AG08396 (cell line): Measurements from ENCODE around the gene TBC1D22A.

Experiments
- DNase-seq: peaks from one replicate; pipeline ENCODE4 v3.0.0; 2012; ENCODE audit warnings: low spot score, mixed read lengths

The TBC1D22A gene

DNA sequence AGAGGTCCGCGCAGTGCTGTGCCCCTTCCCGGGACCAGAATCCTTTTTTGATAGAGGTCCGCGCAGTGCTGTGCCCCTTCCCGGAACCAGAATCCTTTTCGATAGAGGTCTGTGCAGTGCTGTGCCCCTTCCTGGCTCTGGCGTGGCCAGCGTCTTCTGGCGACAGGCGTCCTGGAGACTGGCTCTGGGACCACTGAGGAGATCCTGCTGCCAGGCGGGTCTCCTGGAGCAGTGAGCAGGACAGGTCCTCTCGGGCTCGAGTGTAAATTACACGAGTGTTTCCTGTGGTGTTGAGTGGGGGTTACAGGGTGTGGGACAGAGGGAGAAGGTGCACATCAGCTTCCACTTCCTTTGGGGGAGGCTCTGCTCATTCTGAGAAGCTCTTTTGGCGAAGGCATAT lies 98.1 kb downstream of the TBC1D22A start:
- DNase-seq: no peak

DNA sequence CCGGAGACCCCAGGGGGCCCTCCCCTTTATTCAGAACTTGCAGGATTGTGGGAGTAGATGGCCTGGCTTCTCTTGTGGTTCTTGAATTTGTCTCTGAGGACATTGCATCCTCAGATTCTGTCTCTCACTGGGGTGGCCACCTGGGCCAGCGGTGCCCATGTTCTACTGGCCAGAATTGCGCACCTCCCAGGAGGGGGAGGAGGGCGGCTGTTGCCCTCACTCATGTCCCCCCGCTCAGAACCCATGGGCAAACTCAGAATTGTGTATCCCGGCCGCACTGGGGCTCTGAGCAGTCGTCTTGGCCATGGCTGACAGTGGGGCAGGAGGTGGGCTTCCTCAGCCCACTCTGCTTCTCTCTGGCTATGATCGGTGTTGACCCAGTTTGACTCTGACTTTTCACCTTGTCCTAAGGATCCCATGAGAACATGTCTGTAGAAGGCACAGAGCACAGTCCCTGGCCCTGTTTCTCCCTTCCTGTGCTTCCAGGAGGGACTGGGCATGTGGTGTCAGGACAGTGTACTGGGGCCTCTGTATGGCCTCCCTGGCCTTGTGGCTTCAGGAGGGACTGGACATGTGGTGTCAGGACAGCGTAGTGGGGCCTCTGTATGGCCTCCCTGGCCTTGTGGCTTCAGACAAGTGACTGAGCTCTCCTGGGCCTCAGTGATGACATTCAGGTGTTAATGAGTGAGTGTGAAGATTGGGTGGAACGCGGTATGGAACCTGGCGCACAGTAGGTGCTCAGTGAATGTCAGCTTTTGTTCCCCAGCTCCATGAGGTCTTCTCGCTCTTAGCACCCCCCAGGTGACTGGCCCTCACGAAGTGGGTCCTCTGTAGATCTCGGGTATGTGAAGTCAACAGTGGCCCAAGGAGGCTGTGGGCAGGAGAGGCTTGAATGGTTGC lies 99.3 kb downstream of the TBC1D22A start:
- DNase-seq: no peak

DNA sequence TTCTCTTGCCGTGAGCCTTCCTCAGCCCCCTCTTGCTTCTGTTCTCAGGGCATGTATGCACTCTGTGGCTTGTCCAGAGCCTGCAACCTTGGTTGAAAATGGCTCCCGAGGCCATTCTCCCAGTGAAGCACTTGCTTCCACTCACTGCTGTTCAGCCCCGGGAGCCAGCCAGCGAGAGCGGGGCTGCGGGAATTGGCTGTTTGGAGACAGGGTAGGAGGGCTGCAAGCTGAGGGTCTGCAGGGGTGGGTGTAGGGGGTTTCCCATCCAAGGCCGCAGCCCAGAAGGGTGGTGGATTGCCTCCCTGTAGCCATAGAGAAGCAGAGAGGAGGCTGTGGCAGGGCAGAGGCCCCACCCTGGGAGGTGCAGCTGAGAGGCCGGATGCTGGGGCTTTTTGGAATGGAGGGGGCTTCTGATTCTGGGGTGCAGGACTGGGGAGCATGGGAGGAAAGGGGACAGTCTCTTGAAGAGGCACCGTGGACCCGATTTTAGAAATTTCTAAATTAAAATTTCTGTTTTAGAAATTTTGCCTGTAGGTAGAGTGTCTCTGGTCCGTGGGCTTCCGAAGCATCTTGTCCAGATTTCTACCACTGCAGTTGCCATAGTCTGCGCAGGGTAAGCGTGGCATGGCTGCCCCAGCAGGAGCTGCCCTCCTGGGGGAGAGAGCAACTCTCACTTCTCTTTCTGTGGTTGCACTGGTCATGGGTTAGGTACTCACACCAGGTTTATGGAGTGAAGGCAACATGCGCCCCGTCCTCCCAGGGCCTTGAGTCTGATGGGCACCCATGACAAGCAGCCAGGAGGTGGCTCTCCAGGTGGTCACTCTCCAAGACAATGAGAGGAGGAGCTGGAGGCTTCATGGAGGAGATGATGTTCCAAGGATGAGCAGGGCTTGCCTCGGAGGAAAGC lies 100.2 kb downstream of the TBC1D22A start:
- no peak for DNase-seq

DNA sequence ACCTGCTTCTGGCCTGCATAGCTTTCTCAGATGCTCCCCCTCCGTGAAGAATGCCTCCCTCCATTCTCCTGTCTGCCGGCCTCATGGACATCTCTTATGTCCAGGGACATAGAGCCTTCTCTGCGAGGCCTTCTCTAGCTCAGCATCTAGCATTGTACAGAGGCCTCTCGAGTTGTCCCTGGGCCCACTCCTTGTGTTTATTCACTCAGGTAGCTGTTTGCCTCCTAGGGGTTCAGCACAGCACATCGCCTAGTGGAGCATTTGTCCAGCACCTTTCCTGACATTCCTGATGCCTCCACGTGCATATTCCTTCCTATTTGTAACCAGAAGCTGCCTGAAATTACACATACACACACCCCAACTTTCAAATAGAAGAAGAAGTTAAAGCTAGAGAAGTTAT lies 101.3 kb downstream of the TBC1D22A start:
- no peak for DNase-seq

DNA sequence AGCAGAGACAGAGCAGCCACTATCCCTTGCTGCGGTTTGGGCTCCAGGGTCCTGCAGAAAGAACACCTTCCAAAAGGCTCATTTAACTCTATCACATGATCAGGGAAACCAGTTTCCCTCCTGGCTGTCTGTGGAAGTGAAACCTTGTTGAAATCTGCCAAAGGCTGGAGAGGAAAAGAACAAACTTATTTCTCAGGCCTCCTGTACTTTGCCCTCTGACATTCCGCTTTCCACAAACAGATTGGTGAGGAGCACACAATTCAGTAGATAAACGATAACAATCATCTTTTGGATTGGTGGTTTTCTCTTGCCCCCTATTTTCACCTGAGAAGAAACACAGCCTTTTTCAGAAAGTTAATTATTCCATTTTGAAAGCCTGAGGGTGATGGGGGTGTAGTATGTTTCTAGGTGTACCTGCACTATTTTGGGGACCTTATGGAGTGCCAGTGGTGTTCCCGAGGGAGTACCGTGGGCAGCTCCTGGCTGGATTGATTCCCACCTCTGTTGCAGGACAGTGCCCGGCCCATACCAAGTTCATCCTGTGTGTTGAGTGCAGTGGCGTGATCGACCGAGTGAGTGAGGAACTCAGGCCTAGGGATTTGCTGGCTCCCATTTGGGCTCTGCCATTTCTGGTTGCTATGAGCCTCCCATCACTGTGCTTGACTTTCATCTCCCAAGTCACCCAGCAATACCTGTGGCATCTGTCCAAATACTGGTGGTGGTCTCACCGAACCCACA lies 102.0 kb downstream of the TBC1D22A start:
- no peak for DNase-seq

DNA sequence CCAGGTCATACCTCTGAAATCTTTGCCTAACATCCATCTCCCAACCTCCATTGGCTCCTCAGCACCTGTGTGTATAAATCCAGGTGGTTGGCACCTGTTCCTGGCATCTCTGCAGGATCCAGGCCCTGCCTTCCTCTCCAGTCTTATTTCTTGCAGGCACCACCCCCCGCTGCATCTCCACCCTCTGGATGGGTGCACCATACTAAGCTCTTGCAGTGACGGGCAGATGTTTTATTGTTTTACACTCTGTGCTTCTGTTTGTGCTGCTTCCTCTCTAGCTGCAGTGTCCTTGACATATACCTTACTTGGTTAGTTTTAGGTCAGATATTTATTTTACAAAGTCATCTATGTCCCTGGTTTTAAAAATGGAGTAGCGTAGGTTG lies 102.6 kb downstream of the TBC1D22A start:
- no peak for DNase-seq

DNA sequence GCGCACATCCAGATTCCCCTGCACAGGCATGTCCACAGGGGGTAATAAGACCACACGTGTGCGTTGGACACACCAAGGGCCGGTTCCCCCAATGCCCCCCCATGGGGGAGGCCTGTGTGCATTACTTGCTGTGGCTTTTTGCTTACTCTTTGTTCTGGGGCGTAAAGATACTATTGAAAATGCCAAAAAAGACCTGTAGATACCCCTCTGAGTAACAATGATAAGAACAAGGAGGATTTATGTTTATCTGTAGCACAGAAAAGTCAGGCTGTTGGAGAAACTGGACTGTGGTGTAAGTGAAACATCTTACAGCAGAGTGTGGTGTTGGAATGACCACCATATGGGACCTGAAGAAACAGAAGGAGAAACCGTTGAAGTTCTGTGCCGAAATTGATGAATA lies 103.2 kb downstream of the TBC1D22A start:
- DNase-seq: no peak

DNA sequence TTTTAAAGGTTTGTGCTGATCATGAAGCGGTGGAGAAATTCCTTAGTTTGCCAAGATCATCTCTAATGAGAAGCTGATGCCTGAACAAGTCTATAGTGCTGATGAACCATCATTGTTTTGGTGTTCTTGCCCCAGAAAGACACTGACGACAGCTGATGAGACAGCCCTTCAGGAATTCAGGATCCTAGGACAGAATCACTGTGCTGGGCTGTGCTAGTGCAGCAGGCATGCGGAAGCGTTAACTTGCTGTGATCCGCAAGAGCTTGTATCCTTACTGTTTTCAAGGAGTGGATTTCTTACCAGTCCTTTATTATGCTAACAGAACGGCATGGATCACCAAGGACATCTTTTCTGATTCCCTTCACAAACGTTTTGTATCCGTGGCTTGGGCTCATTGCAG lies 104.1 kb downstream of the TBC1D22A start:
- DNase-seq: peak; percentile 72

DNA sequence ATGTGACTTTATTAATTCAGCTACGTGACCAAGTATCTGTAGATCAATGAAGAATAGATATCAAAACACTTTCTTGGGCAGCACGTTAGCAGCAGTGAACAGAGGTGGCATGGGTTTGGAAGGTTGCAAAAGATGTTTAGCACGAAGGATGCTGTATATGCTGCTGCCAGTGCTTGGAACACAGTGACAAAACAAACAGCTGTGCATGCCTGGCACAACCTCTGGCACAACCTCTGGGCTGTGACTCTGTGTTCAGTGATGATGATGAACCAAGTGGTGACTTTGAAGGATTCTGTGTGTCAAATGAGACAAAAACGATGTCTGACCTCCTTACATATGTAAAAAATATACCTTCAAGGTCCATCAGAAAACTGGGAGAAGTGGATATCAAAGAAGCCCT lies 104.7 kb downstream of the TBC1D22A start:
- no peak for DNase-seq

DNA sequence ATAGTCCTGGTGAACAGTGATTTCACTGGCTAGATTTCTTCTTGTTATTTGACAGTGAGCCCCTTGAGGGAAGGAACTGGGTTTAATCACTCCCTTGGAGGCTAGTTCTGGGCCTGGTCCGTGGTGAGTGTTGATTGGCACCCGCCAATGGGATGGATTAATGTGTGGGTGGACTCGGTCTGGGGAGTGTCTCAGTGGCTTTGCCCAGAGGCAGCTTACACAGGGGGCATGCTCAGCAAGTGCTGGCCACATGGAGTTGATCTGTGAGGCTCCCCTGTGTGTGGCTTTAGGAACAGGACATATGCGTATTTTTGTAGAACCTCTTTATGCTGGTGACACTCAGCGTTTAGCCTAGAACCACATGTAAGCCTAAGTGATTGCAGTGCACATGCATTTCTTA lies 106.9 kb downstream of the TBC1D22A start:
- DNase-seq: no peak

DNA sequence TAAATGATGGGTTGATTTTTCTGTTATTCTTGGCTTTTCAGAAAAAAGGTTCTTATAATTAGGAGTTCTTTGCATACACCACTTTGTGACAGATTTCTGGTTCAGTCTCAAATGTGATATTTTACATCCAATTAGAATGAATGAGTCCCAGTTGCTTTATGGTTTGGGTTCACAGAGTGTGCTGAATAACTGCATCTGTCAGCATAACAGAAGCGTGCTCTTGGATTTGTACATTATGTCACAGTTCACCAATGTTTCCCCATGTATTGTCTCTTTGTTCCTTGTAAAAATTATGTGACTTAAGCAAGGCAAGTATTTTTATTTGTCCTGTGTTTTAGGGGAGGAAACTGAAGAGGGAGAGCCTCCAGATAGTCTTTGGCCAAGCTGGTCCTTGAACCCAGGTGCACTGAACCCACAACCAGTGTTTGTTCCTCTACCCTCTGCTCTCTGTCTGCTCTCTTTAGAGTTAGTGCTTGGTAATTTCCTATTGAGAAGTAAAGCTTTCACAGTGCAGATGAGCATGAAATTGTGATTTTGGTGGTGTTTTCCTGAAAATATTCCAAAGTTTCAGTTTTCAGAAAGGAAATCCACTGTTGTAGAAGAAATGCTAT lies 107.5 kb downstream of the TBC1D22A start:
- DNase-seq: no peak

DNA sequence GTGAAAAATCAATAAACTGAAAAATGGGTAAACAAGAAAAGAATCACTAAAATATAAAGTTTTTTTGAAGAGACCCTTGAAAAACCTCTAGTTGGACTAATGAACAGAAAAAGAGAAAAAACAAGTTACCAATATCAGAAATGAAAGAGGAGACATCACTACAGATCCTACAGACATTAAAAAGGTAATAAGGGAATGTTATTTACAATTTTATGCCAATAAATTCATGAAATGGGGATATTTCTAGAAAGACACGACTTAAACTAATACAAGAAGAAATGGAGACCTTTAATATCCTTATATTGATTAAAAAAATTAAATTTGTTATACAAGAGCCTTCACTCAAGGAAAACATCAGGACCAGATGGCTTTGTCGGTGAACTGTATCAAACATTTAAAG lies 109.4 kb downstream of the TBC1D22A start:
- no peak for DNase-seq

DNA sequence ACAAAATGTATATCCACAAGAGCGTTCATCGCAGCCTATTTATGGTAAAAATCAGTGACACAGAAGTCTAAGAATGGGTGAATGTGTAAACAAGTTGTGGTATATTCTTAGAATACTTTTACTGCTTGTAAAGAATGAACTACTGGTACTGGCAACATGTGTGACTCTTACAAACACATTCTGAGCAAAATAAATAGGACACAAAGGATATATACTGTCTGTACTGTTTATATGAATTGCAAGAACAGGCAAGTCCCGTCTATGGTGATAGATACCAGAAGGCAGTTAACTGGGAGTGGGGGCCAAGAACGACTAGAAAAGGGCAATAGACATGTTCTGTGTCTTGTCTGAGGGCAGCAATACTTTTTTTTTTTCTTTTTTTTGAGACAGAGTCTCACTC lies 112.6 kb downstream of the TBC1D22A start:
- DNase-seq: no peak

DNA sequence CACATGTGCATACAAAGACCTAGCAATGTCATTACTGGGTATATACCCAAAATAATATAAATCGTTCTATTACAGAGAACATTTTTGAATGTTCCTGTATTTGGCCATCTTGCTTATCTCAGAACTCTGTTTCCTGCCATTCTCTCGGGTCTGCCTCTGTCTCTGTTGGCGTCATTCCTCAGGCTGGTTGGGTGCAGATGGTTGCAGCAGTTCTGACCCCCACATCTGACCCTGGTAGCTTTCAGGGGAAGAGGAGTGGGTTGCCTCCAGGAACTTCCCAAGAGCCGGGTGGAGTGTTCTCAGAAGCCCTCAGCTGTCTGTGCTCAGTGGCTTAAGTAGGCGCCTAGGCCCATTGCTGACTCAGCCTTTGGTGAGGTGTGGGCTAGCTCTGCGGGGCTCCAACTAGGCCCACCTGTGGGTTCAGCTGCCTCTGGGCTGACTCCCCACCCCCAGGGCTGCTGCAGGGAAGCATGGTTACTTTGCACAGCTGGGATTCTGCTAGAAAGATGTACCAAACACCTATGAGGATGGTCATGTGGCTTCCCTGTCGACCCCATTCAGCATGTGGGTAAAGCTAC lies 114.0 kb downstream of the TBC1D22A start:
- DNase-seq: no peak

DNA sequence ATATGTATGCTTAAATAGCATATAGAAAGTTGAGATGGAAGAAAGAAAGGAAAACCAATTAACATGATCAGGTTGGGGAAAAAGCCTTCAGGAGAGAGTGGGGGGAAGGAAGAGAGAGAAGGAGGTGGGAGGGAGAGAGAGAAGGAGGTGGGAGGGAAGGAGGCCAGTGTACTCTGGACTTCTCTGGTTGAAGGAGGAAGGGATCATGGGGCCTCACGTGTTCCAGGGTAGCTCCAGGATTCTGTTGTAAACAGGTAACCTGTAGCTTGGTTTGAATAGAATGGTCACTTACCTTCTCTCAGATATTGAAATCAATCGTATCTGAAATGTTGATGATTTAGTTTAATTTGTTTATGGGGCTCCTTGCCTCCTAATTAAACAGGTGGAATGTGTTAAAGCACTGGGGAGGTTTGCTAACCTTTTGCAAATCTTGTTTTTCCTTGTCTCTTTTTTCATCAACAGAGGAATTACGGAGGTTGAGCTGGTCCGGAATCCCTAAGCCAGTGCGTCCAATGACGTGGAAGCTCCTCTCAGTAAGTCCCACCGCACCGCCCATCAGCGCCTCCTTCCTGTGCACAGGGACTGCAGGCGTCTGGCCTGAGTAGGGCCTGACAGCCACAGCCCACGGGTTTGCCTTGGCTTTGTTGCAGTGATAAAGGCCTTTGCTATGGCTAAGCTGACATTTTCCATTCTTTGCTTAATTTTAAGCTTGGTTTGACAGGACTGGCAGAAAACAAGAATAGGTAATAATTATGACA lies 115.9 kb downstream of the TBC1D22A start:
- no peak for DNase-seq

DNA sequence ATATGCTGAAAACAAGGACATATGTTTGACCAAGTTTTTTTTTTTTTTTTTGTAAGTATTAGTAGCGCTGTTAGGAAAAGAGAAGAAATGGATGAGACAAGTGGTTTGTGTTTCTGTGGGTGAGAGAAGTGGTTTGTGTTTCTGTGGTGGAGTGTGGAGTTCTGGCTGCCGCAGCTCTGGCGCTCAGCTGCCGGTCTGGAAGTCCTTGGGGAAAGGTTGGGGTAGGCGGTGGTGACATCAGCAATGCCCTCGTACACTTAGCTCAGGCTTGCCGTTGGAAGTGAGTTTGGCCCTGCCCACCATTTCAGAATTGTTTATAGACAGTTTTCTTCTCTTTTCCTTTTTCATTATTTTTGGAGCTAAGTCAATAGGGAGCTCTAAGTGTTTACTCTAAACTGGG lies 116.6 kb downstream of the TBC1D22A start:
- DNase-seq: no peak

DNA sequence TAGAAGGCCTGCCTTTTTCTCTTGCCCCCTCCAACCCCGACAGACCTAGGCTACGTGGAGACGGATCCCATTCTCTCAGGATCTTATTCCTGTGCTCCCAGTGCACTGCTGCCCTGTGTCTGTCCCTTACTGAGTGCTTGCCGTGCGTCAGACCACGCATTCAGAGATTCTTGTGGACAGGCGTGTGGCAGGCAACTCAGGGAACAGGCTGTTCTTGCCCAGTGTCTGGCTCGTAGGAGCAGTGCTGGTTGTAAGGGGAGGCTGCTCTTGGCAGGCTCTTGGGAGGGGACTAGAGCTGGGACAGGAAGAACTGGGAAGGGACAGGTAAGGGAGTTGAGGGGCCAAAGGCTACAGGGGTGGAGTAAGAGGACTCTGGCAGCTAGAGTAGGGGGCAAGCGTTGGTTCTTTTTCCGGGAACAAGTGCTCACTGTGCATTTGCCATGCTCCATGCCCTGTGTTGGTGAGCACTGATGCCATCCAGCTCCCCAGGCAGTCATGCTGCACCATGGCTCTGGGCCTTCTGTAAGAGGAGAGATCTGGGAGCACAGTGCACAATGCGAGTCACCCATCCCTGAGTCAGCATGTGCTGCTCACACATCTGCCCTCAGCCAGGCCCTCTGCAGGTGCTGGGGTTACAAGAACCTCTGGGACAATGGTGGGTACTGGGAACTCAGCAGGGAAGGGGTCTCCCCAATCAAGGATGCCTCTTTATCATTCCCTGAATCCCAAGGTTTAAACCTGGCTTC lies 119.1 kb downstream of the TBC1D22A start:
- DNase-seq: peak; percentile 48

DNA sequence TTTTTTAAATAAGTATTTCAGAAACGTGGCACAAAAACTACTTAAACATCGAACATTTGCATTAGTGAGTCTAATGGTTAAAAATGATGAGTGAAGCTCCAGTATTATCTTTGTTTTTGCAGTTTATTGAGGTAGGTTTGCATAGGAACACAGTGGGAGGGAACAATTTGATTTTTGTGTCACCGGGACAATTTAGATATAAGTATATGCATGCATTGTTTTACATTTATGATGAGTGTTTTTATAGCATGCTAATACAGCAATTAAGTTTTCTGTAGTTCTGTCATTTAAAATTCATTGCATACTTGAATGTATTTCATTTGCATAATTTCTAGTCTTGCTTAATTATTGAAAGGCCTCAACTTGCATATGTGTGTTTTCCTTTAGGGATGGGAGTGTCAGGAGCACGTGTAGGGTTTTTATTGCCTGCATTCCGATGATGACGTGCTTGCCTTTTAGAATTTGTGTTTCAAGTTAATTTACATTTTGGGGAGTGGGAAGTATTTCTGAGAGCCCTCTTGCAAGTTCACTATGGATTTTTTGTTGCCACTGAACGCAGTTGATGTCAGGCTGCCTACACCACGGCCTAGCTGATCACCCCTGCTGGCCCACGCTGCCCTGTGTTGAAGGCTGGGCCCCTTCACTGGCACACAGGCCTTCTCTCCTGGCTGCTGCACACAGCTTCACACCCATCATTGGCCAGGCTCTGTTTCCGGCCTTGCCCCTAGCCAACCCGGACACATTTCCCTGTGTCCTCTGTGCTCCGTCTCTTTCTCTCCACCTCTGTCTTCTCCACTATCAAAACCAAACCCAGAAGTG lies 120.9 kb downstream of the TBC1D22A start:
- no peak for DNase-seq

DNA sequence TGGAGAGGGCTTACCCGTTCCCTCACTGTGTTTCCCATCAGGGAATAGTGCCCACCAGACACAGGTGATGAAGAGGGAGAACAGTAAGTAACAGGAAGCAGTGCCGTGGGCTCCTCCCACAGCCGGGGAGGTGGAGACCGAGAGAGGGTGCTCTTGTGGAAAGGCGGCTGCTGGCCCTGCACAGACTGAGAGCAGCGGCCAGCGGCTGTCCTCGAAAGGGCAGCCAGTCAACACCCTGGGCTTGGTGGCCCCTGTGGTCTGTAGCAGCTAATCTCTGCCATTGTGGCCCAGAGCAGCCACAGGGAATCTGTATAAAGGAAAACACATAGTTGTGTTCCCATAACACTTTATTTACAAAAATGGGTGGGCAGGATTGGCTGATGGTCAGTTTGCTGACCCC lies 121.9 kb downstream of the TBC1D22A start:
- DNase-seq: no peak
